ENCODE results near the gene FAM25C.
"Not testable (repeated sequence)": the region's sequence is repeated elsewhere in the genome, so short reads cannot be mapped to it uniquely, and the experiment has no call there.

Gene FAM25C

DNA sequence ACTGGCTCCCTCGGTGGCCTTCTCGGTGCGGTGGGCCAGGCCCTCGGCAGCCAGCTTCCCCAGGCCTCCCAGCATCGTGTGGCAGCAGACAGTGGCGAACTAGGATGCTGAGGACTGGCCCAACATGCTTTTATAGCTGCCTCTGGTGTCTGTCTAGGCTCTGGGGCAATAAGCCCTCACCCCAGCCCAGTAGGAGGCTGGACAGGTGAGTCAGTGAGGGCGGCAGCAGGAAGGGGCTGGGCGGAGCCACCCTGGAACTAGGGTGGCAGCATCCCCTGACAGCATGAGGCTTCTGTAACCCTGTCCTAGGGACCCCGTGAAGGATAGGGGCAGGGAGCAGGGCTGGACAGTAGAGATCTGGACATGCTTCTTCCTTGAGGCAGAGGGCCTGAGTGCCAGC lies at the start of gene FAM25C:
FAM25C (minus strand) TSS at position 101 of the 400 bp plus-strand sequence; CDS start at position 75, 26 bp downstream.
- not testable (repeated sequence) for DNase-seq

DNA sequence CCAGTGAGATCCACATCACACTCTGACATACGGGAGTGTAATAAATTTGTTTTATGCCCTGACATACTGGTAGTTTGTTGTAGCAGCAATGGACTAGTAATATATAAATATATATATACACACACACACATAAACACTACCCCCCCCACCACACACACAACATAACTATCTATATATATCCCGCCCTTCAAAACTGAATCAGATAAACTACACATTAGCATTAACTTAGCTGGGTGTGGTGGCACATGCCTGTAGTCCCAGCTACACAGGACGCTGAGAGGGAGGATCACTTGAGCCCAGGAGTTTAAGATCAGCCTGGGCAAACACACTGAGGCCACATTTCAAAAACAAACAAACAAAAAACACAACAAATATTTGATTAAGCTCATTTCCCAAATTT lies 45.0 kb upstream of the FAM25C start:
- DNase-seq, result not testable (repeated sequence)

GRCh38 chr10:48031390-48031789 lies 31.8 kb upstream of the FAM25C start:
- not testable (repeated sequence) for DNase-seq

DNA sequence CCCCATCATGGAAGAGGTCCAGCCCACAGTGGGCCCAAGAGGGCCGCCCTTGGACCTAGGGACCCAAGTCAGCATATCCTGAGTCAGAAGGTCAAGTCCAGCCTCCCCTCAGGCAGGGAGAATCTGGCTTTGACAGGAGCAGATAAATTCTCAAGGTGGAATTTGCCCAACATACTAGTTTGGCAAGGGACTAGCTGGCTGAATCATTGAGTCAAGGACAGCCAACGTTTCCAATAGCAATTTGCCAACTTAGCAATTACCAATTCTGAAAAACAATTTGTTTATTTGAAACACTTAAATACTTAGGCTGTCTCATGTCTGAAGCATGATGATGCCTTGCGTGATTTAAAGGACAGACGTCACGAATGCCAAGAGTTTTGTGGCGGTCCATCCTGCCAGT lies 2.7 kb upstream of the FAM25C start:
- not testable (repeated sequence) for DNase-seq

DNA sequence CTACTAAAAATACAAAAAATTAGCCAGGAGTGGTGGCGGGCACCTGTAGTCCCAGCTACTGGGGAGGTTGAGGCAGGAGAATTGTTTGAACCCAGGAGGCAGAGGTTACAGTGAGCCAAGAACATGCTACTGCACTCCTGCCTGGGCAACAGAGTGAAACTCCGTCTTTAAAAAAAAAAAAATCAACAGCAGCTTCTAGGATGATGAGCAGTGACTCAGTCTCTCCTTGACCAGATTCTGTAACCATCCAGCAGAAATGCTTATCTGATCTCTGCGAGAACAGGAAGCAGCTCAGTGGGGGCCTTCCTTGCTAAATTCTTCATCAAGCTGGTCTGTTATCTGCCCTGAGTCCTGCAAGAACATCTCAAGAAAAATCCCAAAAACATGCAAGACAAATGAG lies 5.5 kb downstream of the FAM25C start:
- not testable (repeated sequence) for DNase-seq

DNA sequence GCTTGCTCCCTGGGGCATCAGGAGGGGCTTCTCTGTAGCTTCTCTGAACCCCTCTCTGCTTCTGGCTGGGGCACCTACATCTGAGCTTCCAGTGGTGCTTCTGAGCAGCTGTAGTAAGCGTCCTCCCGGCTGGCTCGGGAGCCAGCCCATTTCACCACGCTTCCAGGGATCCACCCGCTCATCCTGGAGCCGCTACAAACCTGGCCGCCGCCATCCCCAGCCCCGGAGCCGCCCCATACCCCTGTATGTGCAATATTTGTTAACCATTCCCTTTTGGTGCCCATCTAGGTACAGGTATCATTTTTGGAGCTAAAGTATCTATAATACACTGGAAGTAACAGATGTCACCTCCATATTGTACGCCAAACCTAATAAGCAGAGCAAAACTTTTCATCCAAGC lies 7.0 kb downstream of the FAM25C start:
- not testable (repeated sequence) for DNase-seq

GRCh38 chr10:47991706-47992105 lies 7.9 kb downstream of the FAM25C start:
- DNase-seq, result not testable (repeated sequence)

DNA sequence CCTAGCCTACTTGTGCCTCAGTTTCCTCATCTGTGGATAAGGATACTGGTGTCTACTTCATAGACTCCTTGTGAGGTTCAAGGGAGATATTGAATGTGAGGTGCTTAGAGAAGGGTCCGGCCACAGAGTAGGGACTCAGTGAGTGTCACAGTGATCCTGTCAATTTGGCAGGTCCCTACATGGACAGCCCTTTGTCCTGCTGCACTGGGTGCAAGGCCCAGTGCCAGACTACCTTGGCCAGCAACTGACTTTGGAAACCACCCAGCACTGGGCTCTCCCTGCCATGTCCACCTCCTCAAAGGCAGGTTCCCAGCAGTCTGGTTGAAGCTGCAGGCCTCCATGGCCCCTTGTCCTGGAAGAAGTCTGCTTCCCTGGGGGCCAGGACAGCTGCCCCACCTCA lies 9.5 kb downstream of the FAM25C start:
- not testable (repeated sequence) for DNase-seq

DNA sequence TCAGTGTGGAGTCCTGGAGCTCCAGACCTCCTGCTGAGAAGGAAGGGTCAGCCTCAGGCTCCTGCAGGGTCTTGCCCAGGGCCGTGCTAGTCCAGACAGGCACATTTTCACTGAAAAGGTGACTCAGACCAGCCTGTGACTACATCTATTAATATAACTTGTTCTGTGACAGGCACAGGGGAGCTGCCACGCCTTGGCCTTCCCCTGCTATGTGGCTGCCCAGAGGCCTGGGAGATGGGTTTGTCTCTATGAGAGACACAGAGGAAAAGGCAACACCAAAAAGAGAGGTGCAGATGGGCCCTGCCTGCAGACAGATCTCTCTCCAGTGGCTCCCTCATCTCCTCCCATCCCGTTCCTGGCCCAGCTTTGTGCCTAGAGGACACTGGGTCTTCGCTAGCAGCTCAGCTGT lies 10.0 kb downstream of the FAM25C start:
- DNase-seq, result not testable (repeated sequence)

DNA sequence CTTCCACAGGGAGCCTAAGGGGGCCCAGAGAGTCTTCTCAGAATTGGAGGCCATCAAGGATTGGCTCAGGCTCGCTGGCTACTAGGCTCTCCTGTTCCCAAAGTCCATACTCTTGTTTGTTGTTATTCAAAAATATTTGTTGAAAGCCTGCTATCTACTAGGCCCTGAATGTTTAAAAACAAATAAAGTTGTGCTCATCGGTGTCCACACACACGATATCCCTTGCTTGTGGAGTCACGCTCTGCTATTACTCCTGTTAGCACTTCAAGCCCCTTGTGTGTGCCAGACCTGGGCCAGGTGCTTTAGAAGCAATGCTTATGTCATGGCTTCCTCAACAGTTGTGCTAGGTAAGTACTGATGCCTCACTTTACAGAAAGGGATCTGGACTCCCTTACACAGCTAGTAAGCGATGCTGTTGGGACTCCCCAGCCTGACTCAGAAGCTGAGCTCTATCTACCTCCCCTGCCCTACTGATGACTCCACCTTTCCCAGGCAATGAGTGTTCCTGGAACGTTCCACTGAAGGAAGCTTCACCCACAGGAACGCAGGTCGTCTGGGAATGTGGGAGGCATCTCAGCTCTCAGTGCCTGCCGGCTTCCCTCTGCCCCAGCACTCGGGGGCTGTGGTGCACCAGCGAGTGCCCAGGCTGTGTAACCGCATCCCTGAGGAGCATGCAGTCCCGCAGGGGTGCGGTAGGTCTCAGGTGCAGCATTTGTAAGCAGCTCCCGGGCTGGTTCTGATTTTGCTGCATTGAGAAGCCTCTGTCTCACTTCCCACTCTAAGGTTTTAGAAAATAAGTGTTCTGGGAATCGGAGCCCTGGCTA lies 10.7 kb downstream of the FAM25C start:
- DNase-seq, result not testable (repeated sequence)

GRCh38 chr10:47987952-47988351 lies 11.6 kb downstream of the FAM25C start:
- not testable (repeated sequence) for DNase-seq

- DNase-seq, result not testable (repeated sequence)
Measured at GRCh38 chr10:47986413-47987230, 13.0 kb downstream of the FAM25C start.

DNA sequence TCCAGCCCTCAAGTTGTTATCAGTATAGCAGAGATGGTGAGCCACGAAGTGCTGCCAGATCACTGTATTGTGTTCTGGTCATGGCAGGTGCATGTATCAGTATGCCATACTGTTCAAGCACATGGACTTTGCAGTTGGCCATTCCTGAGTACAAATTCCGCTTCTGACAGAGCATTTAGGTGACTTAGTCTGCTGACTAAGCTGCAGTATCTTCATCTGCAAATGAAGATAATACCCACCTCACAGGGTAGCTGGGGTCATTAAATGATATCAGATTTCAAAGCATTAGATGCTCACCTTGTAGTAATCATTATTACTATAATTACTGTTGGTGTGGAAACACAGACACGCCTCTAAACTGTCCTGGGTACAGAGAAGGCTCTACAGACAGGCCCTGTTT lies 24.2 kb downstream of the FAM25C start:
- DNase-seq, result not testable (repeated sequence)

DNA sequence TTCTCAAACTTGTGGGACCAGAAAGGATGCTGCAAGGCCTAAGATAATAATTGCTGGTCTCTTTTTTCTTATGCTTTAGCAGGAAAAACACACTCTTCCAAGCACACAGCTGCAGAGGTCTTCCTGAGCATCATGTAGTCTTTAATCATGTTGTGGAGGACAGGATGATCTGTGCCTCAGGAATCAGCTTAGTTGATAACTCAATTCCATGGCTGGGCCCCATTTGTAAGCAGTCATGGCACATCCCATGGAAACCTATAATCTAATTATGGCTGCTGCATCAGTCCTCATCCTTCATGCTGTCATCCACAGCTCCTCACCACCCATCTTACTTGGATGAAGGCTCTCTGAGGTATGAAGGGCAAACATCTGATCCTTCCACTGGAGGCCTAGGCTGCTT lies 26.5 kb downstream of the FAM25C start:
- not testable (repeated sequence) for DNase-seq

DNA sequence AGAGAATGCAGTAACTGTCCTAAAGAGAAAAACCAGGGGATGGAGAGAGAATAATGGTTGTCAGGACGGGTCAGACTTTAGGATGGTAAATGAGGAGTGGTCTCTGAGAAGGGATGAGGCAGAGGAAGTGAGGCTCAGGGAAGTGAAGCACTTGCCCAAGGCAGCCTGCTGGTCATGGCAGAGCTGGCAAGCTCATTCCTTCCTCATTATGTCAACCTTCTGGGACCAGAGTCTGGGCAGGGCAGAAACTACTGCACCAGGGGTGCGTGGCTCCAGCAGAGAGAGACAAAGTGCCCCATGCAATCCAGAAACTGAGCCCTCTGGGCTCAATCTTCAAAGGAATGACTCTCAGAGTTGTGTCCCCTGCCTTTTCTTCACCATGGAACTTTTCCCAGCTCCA lies 27.5 kb downstream of the FAM25C start:
- DNase-seq, result not testable (repeated sequence)

GRCh38 chr10:47971598-47971997 lies 28.0 kb downstream of the FAM25C start:
- DNase-seq, result not testable (repeated sequence)

DNA sequence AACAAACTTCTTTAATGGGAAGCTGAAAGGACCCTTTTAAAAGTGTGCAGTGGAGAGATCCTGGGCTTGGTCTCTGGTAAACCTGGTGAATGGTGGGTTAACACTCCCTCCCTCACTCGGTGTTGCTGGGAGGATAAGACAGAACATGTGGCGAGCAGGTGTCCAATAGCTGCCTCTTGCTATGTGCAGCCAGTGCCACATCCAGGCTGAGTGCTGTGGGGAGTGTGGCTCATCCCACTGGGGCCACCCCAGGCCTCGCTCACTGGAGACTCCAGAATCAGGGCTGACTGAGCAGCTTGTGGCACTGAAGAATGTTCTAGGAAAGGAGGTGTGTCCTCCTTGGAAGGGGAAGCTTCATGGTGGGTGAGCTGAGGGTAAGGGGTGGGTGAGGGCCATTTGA lies 29.5 kb downstream of the FAM25C start:
- DNase-seq, result not testable (repeated sequence)

GRCh38 chr10:47968988-47969387 lies 30.6 kb downstream of the FAM25C start:
- not testable (repeated sequence) for DNase-seq

GRCh38 chr10:47964280-47965063 lies 35.1 kb downstream of the FAM25C start:
- DNase-seq, result not testable (repeated sequence)

- DNase-seq, result not testable (repeated sequence)
Measured at GRCh38 chr10:47962785-47963184, 36.8 kb downstream of the FAM25C start.

DNA sequence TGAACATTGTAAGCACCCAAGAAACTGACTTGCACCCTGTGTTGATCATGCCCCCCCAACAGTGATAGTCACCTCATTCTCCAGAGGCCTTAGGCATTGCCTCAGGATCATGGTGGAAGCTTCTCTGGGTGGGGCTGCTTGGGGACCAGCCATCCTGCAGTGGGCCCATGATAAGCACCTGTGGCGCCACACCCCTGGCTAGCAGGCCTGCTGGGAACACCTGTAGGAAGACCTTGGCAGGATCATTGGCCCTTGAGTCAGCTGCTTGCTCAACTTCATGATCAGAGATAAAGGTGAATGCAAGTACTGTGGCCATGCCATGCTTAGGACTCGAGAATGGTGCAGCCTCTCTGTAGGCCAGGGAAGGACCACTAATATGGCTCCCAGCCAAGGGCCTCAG lies 38.9 kb downstream of the FAM25C start:
- DNase-seq, result not testable (repeated sequence)
